HG02571 (cell line): Measurements from ENCODE around the gene CHRFAM7A.
"Not testable (repeated sequence)": the region's sequence is repeated elsewhere in the genome, so short reads cannot be mapped to it uniquely, and the experiment has no call there.

Experiments used
- ATAC-seq: cut with Tn5 transposase; IDR thresholded peaks from one replicate; pipeline ENCODE4 v1.9.1; 2021; ENCODE audit warnings: mild to moderate bottlenecking, moderate library complexity; ENCODE audit not compliant: unreplicated experiment

CHRFAM7A gene

DNA sequence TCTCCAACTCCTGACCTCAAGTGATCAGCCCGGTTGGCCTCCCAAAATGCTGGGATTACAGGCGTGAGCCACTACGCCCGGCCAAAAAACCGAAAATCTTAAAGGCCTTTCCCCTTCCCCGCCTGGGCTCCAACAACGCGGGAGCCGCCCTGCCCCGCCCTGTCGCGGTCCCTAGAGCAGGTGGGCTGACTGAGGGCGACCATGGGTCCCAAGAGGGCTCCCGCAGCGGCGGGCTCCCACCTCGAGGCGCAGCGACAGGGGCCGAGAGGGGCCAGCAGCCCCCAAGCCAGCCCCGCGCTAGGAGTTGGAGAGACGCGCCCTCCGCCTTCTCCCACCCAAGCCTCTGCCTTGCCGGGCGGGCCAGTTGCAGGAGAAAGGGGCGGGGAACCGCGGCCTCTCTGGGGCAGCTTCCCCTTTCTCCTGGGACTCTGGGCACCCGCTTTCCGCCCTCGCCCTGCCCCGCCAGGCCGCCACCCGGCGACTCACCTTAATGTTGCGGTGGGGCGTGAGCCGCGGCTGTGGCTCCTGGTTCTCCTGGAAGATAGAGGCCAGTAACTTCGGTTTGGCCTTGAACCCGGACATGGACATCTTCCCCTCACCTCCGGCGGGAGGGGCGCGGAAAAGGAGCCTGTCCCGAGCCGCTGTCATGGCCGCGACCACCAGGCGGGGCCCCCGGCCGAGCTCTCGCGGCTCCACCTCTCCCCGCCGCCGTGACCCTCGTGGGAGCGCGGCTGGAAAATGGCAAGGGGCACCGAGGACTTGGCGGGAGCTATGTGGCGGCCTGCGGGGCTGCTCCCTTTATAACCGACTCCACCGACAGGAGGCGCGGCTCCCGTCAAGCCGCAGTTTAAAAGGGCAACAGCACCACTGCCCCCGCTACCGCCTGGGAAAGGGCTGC lies at the start of gene CHRFAM7A:
Gene CHRFAM7A, minus strand, starts transcription at position 775 of the 898 bp plus-strand sequence. CDS start 10,189 bp downstream, outside the sequence.
- ATAC-seq = not testable (repeated sequence)

DNA sequence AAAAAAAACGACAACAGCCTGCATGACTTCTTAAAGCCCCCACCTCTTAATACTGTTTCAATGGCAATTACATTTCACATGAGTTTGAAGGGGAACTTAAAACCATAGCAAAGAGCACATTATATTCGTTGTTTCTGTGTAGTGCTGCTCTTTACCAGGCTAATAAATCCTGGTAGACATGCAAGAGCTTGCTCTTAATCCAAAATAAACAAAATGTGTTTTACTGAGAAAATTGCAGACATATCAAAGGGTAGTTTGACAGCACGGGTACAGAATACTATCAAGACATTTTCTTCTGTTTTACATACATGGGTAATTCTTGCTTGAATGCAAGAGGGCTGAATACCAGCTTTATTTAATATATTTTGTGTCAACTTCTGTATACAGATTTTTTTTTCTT lies 45.0 kb upstream of the CHRFAM7A start:
- not testable (repeated sequence) for ATAC-seq

DNA sequence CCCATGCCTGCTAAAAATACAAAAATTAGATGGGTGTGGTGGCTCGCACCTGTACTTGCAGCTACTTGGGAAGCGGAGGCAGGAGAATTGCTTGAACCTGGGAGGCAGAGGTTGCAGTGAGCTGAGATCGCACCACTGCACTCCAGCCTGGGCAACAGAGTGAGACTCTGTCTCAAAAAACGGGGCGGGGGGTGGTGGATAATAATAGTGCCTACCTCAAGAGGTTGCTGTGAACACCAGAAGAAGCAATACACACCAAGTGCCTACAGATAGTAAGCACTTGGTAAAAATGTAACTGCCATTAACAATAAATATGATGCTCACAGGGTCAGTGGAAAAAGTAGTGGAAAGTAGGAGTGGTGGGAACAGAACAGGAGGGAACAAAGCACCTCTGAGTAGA lies 42.5 kb upstream of the CHRFAM7A start:
- not testable (repeated sequence) for ATAC-seq

DNA sequence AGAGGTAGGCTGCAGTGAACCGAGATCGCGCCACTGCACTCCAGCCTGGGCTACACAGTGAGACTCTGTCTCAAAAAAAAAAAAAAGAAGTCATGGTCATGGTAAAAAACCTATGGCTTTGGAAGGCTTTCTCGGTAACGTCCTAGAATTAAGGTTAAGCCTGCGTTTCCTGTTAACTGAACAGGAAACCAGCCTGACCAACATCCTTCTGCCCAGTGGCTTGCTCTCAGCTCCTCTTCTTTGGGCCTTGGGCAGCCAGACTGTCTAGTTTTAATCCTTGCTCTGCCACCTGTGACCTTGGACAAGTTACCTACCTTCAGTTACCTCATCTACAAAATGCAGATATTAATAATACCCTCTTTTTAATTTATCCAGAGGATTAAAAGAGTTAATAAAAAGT lies 27.4 kb upstream of the CHRFAM7A start:
- not testable (repeated sequence) for ATAC-seq

DNA sequence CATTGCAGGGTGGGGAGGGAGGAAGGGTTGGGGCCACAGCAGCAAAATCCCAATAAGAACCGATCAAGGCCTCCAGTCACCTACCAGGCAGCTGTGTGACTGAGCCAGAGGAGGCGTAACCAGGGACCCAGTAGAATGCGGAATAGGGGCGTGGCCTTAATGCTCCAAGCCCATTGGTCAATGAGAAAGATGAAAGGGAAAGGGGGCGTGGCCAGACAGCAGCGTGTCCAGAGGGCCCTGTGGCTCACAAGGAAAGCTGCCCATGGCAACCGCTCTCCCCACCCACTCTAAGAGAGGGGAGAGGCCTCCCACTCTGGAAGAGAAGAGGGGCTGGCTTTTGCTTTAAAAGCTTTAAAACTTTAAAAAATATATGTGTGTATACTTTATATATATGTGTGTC lies 20.8 kb upstream of the CHRFAM7A start, which contains the start of gene GOLGA8R:
Gene GOLGA8R, minus strand, starts transcription at position 101 of the 400 bp plus-strand sequence. Its CDS starts 98 bp downstream, at position 3.
- not testable (repeated sequence) for ATAC-seq

DNA sequence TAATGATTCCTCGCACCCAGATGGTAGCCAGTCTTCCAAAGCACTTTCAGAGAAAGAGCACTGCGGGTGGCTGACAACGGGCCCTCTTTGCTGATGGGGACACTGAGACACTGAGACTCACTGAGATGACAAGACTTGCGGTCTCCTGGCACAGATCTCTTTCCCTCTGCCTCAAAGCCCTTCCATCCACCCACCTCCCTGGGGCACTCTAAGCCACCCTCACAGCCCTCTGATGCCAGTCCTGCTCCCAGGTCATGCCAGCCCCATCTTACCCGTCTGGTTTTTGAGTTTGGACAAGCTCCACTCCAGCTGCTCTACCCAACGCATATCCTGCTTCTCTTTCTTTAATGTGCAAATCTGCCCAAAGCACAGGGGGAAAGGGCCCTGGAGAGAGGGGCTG lies 14.3 kb upstream of the CHRFAM7A start:
- not testable (repeated sequence) for ATAC-seq

DNA sequence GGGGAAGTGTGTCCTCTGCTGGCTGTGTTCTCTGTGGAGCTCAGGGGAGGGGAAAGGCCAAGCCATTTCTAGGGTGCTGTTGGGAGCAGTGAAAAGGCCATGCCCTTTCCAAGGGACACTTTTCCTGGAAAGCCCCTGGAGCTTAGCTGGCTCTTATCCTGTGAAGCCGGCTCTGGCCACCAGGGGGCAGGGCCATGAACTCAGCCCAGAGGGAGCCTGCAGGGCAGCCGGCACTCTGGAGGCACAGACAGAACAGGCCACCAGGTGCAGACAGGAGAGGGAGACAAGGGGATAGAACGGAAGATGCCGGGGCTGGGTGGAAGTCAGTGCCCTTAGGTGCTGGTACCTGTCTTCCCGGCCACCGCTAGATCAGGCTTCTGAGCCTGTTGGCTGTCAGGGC lies 5.6 kb upstream of the CHRFAM7A start:
- ATAC-seq = not testable (repeated sequence)

DNA sequence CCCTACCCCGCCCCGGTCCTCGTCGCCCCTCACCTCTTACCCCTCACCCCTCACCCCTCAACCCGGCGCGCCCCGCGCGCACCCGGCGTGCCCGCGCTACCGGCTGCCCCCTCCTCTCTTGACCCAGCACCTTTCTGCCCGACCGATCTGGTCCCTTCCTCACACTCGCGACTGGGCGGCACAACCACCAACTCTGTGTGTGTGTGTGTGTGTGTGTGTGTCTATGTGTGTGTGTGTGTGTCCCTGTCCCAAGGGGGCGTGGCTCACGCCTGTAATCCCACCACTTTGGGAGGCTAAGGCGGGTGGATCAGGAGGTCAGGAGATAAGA lies 288 bp upstream of the CHRFAM7A start:
- ATAC-seq = not testable (repeated sequence)

DNA sequence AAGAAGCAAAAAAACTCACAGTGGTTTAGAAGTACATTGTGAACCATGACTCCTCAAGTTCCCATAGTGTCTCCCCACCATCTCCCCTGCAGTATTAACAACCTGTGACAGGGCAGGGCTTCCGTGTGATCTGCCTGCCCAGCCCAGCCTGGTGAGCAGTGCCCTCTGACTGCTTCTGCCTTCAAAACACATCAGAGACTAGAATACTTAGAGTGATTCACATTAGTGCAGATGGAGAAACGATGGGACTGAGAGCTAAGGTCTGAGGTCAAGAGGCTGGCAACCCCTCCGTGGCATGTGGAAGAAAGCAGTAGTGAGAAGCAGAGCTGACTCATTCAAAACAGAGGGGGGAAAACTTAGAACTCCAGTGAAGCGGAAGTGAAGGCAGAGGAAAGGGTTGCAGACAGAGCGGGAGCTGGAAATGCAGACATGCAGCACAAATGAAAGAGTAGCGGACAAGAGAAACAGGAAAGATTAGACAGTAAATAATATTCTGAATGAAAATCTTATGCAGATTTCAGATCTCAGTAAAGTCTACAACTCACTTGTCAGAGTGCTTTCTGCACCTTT lies 6.9 kb downstream of the CHRFAM7A start:
- ATAC-seq = not testable (repeated sequence)

DNA sequence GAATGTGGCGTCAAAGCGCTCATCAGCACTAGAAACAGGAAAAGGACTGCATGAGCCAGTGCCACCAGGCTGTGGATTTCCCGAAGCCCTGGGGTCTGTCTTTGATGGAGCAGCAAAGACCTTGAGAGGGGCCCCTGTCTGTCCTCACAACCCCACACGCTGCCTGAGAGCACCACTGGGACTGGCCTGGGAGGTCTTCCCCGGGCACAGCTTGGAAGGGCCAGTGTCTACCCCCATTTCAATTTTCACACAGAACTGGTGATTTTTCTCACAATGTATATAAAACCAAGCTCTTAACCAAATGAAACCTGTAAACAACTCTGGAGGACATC lies 16.3 kb downstream of the CHRFAM7A start:
- not testable (repeated sequence) for ATAC-seq

DNA sequence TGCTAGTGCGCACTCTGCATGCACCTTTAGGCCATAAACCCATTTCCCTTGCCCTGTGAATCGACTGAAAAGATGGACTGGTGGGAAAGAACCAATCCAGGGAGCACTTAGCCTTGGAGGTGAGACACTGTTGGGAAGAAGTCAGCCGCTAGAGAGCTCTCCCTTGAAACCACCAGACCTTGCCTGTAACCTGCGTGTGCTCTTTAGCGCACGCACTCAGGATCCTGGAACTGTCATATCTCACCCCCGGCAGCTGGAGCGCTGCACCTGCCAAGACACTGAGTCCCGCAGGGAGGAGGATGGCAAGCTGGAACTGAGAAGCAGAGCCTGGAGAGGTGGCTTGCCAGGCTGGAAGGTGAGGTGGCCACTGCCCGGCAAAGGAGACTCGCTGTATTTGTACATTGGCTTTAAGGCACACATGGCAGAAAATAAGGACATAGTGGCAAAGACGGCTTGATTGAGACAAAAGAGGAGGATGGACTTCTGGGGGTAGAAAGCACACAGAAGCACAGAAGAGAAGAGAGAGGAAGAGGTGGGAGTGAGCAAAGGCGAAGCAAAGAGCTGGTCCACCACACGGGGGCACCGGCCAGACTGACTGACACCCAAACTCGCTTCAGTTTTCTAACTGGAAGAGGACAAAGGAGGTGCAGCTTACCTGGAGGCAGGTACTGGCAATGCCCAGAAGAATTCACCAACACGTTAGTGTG lies 16.8 kb downstream of the CHRFAM7A start:
- ATAC-seq = not testable (repeated sequence)

DNA sequence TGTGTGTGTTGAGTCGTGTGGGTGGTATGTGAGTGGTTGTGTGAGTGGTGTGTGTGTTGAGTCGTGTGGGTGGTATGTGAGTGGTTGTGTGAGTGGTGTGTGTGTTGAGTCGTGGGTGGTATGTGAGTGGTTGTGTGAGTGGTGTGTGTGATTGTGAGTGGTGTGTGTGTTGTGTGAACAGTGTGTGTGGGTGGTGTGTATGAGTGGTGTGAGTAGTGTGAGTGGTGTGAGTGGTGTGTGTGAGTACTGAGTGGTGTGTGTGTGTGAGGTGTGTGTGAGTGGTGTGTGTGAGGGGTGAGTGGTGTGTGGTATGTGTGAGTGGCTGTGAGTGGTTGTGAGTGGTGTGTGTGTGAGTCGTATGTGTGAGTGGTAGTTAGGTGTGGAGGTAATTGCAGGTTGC lies 17.5 kb downstream of the CHRFAM7A start:
- ATAC-seq = not testable (repeated sequence)

DNA sequence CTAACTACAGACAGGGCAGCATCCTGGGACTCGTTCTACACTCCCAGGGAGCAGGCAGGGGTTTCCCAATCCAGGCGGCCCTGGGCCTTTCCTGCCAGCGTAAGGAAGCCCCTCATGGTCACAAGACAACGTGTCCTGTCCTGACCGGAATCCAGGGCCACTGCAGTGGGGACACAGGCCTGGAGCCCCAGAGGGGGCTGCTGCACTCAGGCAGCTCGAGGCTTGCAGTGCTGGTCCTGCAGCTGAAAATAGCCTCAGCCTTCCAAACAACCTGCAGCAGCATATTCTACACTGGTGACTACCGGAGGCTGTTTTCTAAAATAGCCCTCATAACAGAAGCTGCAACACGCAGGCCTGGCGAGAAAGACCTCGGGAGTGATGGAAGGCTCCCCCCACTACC lies 18.5 kb downstream of the CHRFAM7A start:
- ATAC-seq = not testable (repeated sequence)

DNA sequence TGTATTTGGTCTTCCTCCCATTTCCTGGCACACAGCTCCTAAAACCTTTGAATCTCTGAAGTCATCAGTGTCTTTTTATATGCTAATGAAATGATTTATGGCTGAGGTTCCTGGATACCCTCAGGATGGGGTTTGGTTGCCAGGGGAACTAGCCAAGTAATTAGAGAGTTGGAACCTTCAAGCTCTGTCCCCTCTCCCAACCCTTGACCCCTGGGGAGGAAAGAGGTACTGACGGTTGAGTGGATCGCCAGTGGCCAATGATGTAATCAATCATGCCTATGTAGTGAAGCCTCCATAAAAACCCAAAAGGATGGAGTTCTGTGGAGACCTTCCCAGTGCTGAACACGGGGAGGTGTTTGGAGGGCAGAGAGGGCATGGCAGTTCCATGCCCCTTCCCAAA lies 25.1 kb downstream of the CHRFAM7A start:
- ATAC-seq = not testable (repeated sequence)

DNA sequence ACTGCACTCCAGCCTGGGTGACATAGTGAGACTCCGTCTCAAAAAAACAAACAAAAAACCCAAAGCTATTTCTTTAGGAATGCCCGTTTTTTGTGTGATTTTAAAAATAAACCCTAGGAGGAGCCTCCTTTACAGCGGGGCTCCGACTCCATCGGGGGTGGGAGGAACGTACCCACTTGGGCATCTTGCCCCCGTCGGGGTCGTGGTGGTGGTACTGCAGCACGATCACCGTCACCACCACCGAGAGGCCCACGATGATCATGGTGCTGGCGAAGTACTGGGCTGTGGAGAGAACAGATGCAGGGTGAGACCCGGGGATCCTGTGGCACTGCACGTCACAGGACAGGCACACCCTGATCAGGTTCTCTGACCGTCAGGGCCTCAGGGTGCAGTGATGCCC lies 26.1 kb downstream of the CHRFAM7A start:
- not testable (repeated sequence) for ATAC-seq

DNA sequence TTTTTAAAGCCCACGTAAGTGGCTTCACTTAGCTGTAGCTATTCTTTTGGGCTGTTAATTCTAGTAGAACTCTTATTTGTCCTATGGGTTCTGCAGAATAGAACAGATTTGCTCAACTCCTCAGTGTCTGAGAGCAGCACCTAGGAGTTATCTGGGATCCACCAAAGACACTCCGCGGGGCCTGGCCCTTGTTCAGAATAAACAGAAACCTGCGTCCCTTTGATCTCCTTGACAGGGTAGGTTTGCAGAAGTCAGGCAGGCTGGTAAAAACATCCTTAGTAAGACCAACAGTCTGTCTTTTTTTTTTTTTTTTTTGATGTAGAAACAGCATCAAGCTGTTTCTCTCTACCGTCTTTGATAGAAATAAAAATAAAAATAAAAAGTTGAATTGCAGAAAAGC lies 31.9 kb downstream of the CHRFAM7A start:
- not testable (repeated sequence) for ATAC-seq

DNA sequence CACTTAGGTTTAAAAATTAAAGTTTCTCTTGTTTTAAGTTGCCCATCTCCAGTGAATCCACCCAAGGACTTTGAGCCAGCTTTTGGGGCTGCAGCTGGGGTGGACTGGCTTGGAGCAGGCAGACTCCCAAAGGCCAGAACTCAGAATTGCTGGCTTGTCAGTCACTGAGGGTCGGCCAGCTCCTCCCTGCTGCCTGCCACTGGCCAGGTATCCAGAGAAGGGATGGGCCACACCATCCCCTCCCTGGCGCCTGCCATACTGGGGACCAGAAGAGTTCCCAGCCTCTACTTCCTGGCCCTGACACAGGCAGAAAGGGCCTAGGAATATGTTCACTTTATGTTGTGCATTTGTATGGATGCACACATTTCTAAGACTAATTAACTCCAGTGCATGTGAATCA lies 32.4 kb downstream of the CHRFAM7A start:
- not testable (repeated sequence) for ATAC-seq

DNA sequence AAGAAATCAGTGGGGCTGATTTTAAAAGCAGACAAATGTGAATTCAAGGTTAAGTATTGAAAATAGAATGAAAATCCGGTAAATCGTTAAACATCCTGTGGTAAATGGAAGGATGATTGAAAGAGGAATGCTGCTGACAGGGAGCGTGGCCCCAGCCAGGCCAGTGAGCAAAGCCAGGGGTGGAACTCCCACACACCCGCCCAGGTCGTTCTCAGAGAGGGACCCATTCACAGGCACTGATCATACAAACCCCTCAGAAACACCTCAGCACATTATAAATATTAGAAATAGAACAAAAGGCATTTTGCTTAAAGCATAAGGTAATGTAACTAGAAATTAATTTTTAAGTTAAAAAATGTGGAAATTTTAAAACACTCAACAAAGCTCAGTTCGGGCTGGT lies 38.3 kb downstream of the CHRFAM7A start:
- ATAC-seq = not testable (repeated sequence)

DNA sequence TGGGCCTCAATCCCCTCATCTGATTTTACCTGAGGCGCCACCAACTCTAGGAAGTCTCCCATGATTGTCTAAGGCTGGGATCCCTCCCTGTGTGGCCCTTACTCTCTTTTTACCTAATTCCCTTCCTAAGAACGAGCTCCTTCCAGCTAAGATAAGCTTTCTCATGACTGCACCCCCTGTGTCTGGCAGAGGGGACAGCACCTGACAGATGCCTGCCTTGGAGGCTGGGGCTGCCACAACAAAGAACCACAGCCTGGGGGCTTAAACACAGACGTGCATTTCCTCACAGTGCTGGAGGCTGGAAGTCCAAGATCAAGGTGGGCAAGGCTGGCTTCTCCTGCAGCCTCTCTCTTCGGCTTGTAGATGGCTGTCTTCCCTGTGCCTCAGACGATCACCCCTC lies 43.5 kb downstream of the CHRFAM7A start:
- not testable (repeated sequence) for ATAC-seq

DNA sequence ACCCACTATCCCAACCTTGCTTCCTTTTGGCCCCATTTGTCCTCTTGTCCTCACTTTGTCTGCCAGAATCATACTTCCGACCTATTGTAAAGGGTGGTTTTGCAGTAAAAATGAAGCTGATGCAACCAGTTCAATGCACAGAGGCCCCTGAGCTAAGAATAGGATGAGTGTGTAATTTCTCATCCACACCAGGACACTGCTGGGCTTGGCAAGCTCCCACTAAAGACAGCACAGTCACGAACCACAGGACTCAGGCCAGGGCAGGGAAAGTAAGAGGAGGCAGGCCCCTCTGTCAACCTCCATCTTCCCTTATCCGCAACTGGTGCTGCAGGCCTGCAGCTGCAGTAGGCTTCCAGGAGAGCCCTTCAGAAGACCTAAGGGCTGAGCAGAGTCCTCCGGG lies 56.8 kb downstream of the CHRFAM7A start:
- not testable (repeated sequence) for ATAC-seq

DNA sequence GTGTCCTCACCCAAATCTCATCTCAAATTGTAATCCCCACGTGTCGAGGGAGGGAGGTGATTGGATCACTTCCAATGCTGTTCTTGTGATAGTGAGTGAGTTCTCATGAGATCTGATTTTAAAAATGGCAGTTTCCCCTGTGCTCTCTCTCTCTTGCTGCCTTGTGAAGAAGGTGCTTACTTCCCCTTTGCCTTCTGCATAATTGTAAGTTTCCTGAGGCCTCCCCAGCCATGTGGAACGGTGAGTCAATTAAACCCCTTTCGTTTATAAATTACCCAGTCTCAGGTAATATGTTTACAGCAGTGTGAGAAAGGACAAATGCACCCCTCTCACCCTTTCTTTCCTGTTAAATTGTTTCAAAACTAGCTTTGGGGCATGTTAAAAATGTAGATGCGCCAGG lies 59.2 kb downstream of the CHRFAM7A start:
- not testable (repeated sequence) for ATAC-seq

DNA sequence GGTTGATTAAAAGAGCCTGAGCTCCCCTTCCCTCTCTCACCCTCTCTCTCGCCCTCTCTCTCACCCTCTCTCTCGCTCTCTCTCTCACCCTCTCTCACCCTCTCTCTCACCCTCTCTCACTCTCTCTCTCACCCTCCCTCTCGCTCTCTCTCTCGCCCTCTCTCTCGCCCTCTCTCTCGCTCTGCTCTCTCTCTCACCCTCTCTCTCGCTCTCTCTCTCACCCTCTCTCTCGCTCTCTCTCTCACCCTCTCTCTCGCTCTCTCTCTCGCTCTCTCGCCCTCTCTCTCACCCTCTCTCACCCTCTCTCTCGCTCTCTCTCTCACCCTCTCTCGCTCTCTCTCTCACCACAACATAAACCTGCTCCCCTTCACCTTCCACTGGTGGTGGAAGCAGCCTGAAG lies 67.2 kb downstream of the CHRFAM7A start:
- ATAC-seq = not testable (repeated sequence)
